Natural killer cell (primary cell): ENCODE data around the gene MYO5C. TPM values are rescaled to one million over a fixed set of nuclear protein-coding genes. Genes with fewer than 3 reads are reported as not detected.

Experiments used
- ATAC-seq, 3 donors: fragments of 150-1000 bp in 2 of 3; fragments of 200-7000 bp in 1 of 3; cut with Tn5 transposase; 1 replicate in 1 of 3; 2 replicates in 2 of 3; pipeline ENCODE4 v1.10.0; 2021; ENCODE audit warnings: mild to moderate bottlenecking in 2 of 3, moderate library complexity in 2 of 3
- DNase-seq, 2 donors: peaks; one replicate each; pipeline versions ENCODE4 v3.0.0 to v3.0.0-alpha.2; 2013 to 2021; ENCODE audit warnings: mixed read lengths in 1 of 2
- H3K27ac ChIP-seq: one replicate; pipeline ENCODE4 v1.5.1; 2013; ENCODE audit warnings: mild to moderate bottlenecking, low read length
- H3K27me3 ChIP-seq: one replicate; pipeline ENCODE4 v1.6.1; 2013; ENCODE audit warnings: low read length; ENCODE audit not compliant: control insufficient read depth, insufficient read depth
- H3K36me3 ChIP-seq: one replicate; pipeline ENCODE4 v1.6.1; 2013; ENCODE audit warnings: low read length; ENCODE audit not compliant: control insufficient read depth, insufficient read depth
- H3K4me1 ChIP-seq: one replicate; pipeline ENCODE4 v1.6.1; 2013; ENCODE audit warnings: low read length; ENCODE audit not compliant: control insufficient read depth, insufficient read depth
- H3K4me3 ChIP-seq: one replicate; pipeline ENCODE4 v1.5.1; 2013; ENCODE audit warnings: low read length
- H3K9me3 ChIP-seq: one replicate; pipeline ENCODE4 v1.6.1; 2013; ENCODE audit warnings: low read length; ENCODE audit not compliant: control insufficient read depth, insufficient read depth
- H3K27ac Mint-ChIP-seq, 2 donors: one replicate each; pipeline ENCODE4 v1.8.0; 2022; ENCODE audit warnings: mild to moderate bottlenecking in 2 of 2, mixed read lengths in 2 of 2, moderate library complexity in 1 of 2
- H3K27me3 Mint-ChIP-seq, 2 donors: one replicate each; pipeline ENCODE4 v1.8.0; 2022; ENCODE audit warnings: low read depth in 2 of 2, mixed read lengths in 2 of 2
- H3K36me3 Mint-ChIP-seq: one replicate; pipeline ENCODE4 v1.8.0; 2022; ENCODE audit warnings: mixed read lengths
- H3K4me1 Mint-ChIP-seq, 2 donors: one replicate each; pipeline ENCODE4 v1.8.0; 2022; ENCODE audit warnings: mixed read lengths in 2 of 2
- H3K4me3 Mint-ChIP-seq: one replicate; pipeline ENCODE4 v1.8.0; 2022; ENCODE audit warnings: mild to moderate bottlenecking, moderate library complexity, mixed read lengths
- H3K9me3 Mint-ChIP-seq, 2 donors: one replicate each; pipeline ENCODE4 v1.8.0; 2022; ENCODE audit warnings: mixed read lengths in 2 of 2
- WGBS: methylation state at CpG from one replicate; pipeline ENCODE4 v1.1.7; 2013; ENCODE audit warnings: missing lambda C conversion rate; ENCODE audit not compliant: insufficient coverage; 5-methylcytosine and 5-hydroxymethylcytosine counted together
- intact Hi-C: fragments of 100-400 bp; cut with micrococcal nuclease; formaldehyde crosslinking; loops from one replicate; pipeline ENCODE4 v1.14.2; 2022
- total RNA-seq, 4 donors: library from RNA; stranded (reverse); fragments of 120-200 nt in 1 of 4; gene quantifications; one replicate each; pipeline versions ENCODE4 v1.2.3 to v1.2.4, GENCODE V29; 2013 to 2022
- TF ChIP-seq, protein P1 (sequence below): fragments of 200-600 bp; IDR thresholded peaks from one replicate; pipeline ENCODE4 v1.8.0; 2022; ENCODE audit warnings: antibody characterized with exemption

MYO5C gene
- total RNA-seq, 3 donors from 2014 or later (not counting 1 experiment from before 2014, with no cell fraction given): 0.45 to 0.82 (median 0.60) TPM

DNA sequence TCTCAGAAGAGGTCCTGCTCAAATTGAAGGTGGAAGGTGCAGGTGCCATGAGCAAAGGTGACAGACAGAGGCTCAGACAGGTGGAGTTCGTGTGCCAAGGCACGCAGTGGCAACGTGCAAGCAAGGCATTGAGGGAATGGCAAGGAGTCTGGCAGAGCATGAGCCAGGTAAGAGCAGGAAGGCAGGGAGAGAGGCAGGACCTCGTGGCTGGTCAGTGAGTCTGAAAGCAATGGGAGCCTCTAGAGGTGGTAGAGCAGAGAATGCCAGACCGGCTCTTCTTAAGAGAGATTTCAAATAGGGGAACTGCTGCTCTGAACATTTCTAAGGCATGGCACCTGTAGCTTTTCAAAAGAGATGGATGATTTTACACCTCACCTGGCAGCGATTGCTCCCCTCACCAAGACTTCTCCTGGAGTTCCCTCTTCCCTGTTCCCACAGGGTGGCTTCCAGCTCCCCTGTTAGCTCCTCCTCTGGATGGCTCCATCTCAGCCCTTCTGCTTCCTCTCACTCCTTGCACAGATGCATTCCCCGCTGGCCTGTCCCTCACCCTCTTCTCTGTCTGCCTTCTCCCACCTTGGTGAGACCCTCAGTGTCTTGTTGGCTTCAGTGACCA is 2.7 kb downstream of the MYO5C start:
- H3K9me3 ChIP-seq: no peaks in the 10 kb centered on the region
- H3K4me3 ChIP-seq: no peak overlapping the region
- no peaks in the 10 kb centered on the region for H3K36me3 Mint-ChIP-seq
- no peak overlapping the region for H3K4me3 Mint-ChIP-seq
- peaks cover 0 to 5% of the 10 kb centered on the region in 2 donors for H3K4me1 Mint-ChIP-seq
- 78% methylated on average over 7 of the region's 7 CpGs for WGBS
- H3K9me3 Mint-ChIP-seq: no peaks in the 10 kb centered on the region
- peaks cover 18% of the 10 kb centered on the region for H3K4me1 ChIP-seq
- no peaks in the 10 kb centered on the region for H3K36me3 ChIP-seq
- H3K27me3 Mint-ChIP-seq: peaks cover 35 to 44% of the 10 kb centered on the region in 2 donors
- no peak overlapping the region for H3K27ac Mint-ChIP-seq
- peaks cover 9% of the 10 kb centered on the region for H3K27me3 ChIP-seq
- ATAC-seq (no peak), DNase-seq (no peak)
- H3K27ac ChIP-seq: no peak overlapping the region
- intact Hi-C loops: no loop called here
- TF ChIP-seq, protein P1, sequence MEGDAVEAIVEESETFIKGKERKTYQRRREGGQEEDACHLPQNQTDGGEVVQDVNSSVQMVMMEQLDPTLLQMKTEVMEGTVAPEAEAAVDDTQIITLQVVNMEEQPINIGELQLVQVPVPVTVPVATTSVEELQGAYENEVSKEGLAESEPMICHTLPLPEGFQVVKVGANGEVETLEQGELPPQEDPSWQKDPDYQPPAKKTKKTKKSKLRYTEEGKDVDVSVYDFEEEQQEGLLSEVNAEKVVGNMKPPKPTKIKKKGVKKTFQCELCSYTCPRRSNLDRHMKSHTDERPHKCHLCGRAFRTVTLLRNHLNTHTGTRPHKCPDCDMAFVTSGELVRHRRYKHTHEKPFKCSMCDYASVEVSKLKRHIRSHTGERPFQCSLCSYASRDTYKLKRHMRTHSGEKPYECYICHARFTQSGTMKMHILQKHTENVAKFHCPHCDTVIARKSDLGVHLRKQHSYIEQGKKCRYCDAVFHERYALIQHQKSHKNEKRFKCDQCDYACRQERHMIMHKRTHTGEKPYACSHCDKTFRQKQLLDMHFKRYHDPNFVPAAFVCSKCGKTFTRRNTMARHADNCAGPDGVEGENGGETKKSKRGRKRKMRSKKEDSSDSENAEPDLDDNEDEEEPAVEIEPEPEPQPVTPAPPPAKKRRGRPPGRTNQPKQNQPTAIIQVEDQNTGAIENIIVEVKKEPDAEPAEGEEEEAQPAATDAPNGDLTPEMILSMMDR: no peak

DNA sequence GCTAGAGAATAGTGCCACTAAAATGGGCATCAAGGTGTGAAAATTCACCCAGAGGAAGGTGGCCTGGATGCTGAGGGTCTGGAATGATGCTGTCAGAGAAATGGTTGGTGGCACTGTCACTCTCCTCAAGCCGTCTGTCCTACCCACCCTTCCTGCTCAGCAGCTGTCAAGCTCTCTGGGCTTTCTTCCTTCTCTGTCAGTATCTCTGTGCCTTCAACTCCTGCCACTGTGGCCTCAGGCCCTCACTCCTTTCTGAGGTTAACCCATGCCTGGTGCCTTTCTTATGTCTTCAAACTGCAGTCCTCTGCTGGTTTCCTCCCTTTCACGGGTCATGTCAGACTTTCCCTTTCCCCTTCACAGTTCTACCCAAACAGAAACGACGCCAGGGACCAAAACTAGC is 4.4 kb downstream of the MYO5C start:
- no peaks in the 10 kb centered on the region for H3K36me3 ChIP-seq
- peaks cover 8% of the 10 kb centered on the region for H3K27me3 ChIP-seq
- no peaks in the 10 kb centered on the region for H3K9me3 ChIP-seq
- DNase-seq: no peak
- 25% methylated on average over 4 of the region's 4 CpGs for WGBS
- Mint-ChIP-seq H3K4me1 (peaks cover 0 to 5% of the 10 kb centered on the region in 2 donors), H3K27me3 (peaks cover 23 to 31% of the 10 kb centered on the region in 2 donors), H3K9me3 (no peaks in the 10 kb centered on the region), H3K27ac (no peak overlapping the region), H3K36me3 (no peaks in the 10 kb centered on the region), H3K4me3 (no peak overlapping the region)
- ATAC-seq: no peak
- no peak overlapping the region for H3K27ac ChIP-seq
- no peak overlapping the region for H3K4me3 ChIP-seq
- TF ChIP-seq, protein P1: no peak
- peaks cover 18% of the 10 kb centered on the region for H3K4me1 ChIP-seq
- intact Hi-C loops: no loop called here

DNA sequence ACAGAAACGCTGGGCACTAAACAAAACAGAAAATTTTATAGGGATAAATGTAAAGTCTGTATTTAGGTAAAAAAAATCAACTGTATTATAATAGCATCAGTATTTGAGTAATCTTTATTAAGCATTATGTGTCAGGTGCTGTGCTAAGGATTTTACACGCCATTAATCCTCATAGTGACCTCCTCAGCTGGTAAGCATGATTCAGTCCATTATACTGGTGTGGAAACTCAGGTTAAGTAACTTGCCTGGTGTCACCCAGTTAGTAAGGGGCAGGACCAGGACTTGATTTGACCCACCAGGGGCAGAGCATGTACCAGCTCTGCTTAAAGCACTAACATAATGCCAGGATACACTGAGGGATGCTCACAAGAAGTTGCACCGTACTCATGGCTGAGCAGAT is 4.8 kb downstream of the MYO5C start:
- intact Hi-C loops: no loop called here
- no peaks in the 10 kb centered on the region for H3K36me3 Mint-ChIP-seq

More for the DNA sequence above, 4.8 kb downstream of the MYO5C start:
- peaks cover 16% of the 10 kb centered on the region for H3K4me1 ChIP-seq
- no peak overlapping the region for H3K27ac ChIP-seq
- Mint-ChIP-seq H3K27me3 (peaks cover 23 to 28% of the 10 kb centered on the region in 2 donors), H3K9me3 (no peaks in the 10 kb centered on the region), H3K4me3 (no peak overlapping the region), H3K27ac (no peak overlapping the region), H3K4me1 (peaks cover 0 to 5% of the 10 kb centered on the region in 2 donors)
- TF ChIP-seq, protein P1: no peak
- no peaks in the 10 kb centered on the region for H3K36me3 ChIP-seq
- H3K4me3 ChIP-seq: no peak overlapping the region
- no peaks in the 10 kb centered on the region for H3K9me3 ChIP-seq
- H3K27me3 ChIP-seq: peaks cover 3% of the 10 kb centered on the region
- DNase-seq (no peak), ATAC-seq (no peak)
- WGBS: 91% methylated on average over 2 of the region's 3 CpGs
